Large intestine (tissue), 3 donors: Measurements from ENCODE around the gene CFDP1. TPM values are rescaled to one million over a fixed set of nuclear protein-coding genes. Genes with fewer than 3 reads are reported as not detected.
A peak's percentile ranks its signal among the peaks of the same experiment; 100 is the strongest.
"Not testable (repeated sequence)": the region's sequence is repeated elsewhere in the genome, so short reads cannot be mapped to it uniquely, and the experiment has no call there.

Experiments used
- DNase-seq, 2 donors: peaks; one replicate each; pipeline versions ENCODE4 v3.0.0 to v3.0.0-alpha.2; 2013
- H3K27ac ChIP-seq: one replicate; pipeline ENCODE4 v1.5.1; 2013; ENCODE audit warnings: low read length
- H3K27me3 ChIP-seq: 2 replicates; pipeline ENCODE4 v1.6.1; 2013; ENCODE audit warnings: low read length; ENCODE audit not compliant: control insufficient read depth, insufficient read depth
- H3K36me3 ChIP-seq: 2 replicates; pipeline ENCODE4 v1.6.1; 2013; ENCODE audit warnings: low read length; ENCODE audit not compliant: control insufficient read depth, insufficient read depth
- H3K4me1 ChIP-seq: one replicate; pipeline ENCODE4 v1.6.1; 2013; ENCODE audit warnings: low read length; ENCODE audit not compliant: control insufficient read depth, insufficient read depth
- H3K4me3 ChIP-seq: one replicate; pipeline ENCODE4 v1.5.1; 2013; ENCODE audit warnings: low read length
- H3K9me3 ChIP-seq: one replicate; pipeline ENCODE4 v1.6.1; 2013; ENCODE audit warnings: mild to moderate bottlenecking, low read depth, low read length, moderate library complexity; ENCODE audit not compliant: control insufficient read depth
- WGBS: methylation state at CpG from one replicate; pipeline ENCODE4 v1.1.5; 2013; ENCODE audit warnings: low lambda C conversion rate; ENCODE audit not compliant: insufficient coverage; 5-methylcytosine and 5-hydroxymethylcytosine counted together
- polyA plus RNA-seq: library from polyadenylated mRNA; unstranded; fragments of 120-200 nt; gene quantifications from one replicate; pipeline ENCODE4 v1.2.1, GENCODE V29; 2013

The CFDP1 gene
- polyA plus RNA-seq, 1 donor = 121 TPM

- no peak overlapping the region for H3K27ac ChIP-seq
- H3K27me3 ChIP-seq = no peaks in the 10 kb centered on the region
- peaks cover 4% of the 10 kb centered on the region for H3K9me3 ChIP-seq
- no peak for DNase-seq
- no peak overlapping the region for H3K4me3 ChIP-seq
- H3K36me3 ChIP-seq = no peaks in the 10 kb centered on the region
- no peaks in the 10 kb centered on the region for H3K4me1 ChIP-seq
- WGBS = no CpG with 5 or more reads among the region's 2 CpGs
Measured at GRCh38 chr16:75475420-75475847, 42.1 kb upstream of the CFDP1 start.

- Histone ChIP-seq H3K27me3 (no peaks in the 10 kb centered on the region), H3K9me3 (no peaks in the 10 kb centered on the region), H3K4me1 (no peaks in the 10 kb centered on the region), H3K36me3 (no peaks in the 10 kb centered on the region), H3K27ac (no peak overlapping the region), H3K4me3 (no peak overlapping the region)
- no peak for DNase-seq
- 100% methylated on average over 3 of the region's 17 CpGs for WGBS
Measured at GRCh38 chr16:75472908-75473877, 39.9 kb upstream of the CFDP1 start.

GRCh38 chr16:75471723-75472633 lies 38.7 kb upstream of the CFDP1 start:
- H3K4me1 ChIP-seq = no peaks in the 10 kb centered on the region
- H3K36me3 ChIP-seq = no peaks in the 10 kb centered on the region
- no peak overlapping the region for H3K4me3 ChIP-seq
- peak in 1 of 2 donors; percentile 62 for DNase-seq
- no peaks in the 10 kb centered on the region for H3K27me3 ChIP-seq
- 0% methylated on average over 1 of the region's 10 CpGs for WGBS
- H3K27ac ChIP-seq = no peak overlapping the region
- no peaks in the 10 kb centered on the region for H3K9me3 ChIP-seq

GRCh38 chr16:75466760-75467159 lies 33.5 kb upstream of the CFDP1 start:
- WGBS = no CpG with 5 or more reads among the region's 2 CpGs
- Histone ChIP-seq H3K27ac (no peak overlapping the region), H3K4me3 (no peak overlapping the region), H3K9me3 (no peaks in the 10 kb centered on the region), H3K27me3 (no peaks in the 10 kb centered on the region), H3K36me3 (no peaks in the 10 kb centered on the region), H3K4me1 (no peaks in the 10 kb centered on the region)
- DNase-seq = no peak

- Histone ChIP-seq H3K27ac (peak within 1 kb of the TSS; percentile 99), H3K36me3 (no peaks in the 10 kb centered on the region), H3K4me1 (peaks cover 6% of the 10 kb centered on the region), H3K27me3 (no peaks in the 10 kb centered on the region), H3K9me3 (no peaks in the 10 kb centered on the region), H3K4me3 (peak within 1 kb of the TSS; percentile 94)
- peak; percentile 99 to 100 for DNase-seq
- WGBS = no CpG with 5 or more reads among the region's 89 CpGs
Measured at GRCh38 chr16:75464122-75464918, 31.0 kb upstream of the CFDP1 start, which contains the start of gene TMEM170A. TSS of gene TMEM170A (minus strand) at chr16:75464689. CDS start at chr16:75464600, 89 bp downstream.

GRCh38 chr16:75463389-75464121 lies 30.3 kb upstream of the CFDP1 start:
- peak in 1 of 2 donors; percentile 74 for DNase-seq
- Histone ChIP-seq H3K4me3 (peak overlapping the region; percentile 94), H3K27ac (peak overlapping the region; percentile 99)
- not testable (repeated sequence) for H3K36me3 ChIP-seq, H3K27me3 ChIP-seq, H3K4me1 ChIP-seq, H3K9me3 ChIP-seq
- WGBS = no CpG with 5 or more reads among the region's 39 CpGs

GRCh38 chr16:75462806-75463205 lies 29.5 kb upstream of the CFDP1 start:
- Histone ChIP-seq H3K4me1 (peaks cover 14% of the 10 kb centered on the region), H3K36me3 (no peaks in the 10 kb centered on the region), H3K9me3 (no peaks in the 10 kb centered on the region), H3K27me3 (no peaks in the 10 kb centered on the region), H3K4me3 (peak overlapping the region; percentile 94), H3K27ac (peak overlapping the region; percentile 99)
- 5% methylated on average over 2 of the region's 2 CpGs for WGBS
- peak in 1 of 2 donors; percentile 39 for DNase-seq

- no peak for DNase-seq
- WGBS = 68% methylated on average over 2 of the region's 2 CpGs
- Histone ChIP-seq H3K4me3 (no peak overlapping the region), H3K27me3 (no peaks in the 10 kb centered on the region), H3K9me3 (no peaks in the 10 kb centered on the region), H3K27ac (no peak overlapping the region), H3K36me3 (no peaks in the 10 kb centered on the region), H3K4me1 (peaks cover 19% of the 10 kb centered on the region)
Measured at GRCh38 chr16:75461575-75461974, 28.3 kb upstream of the CFDP1 start.

- no CpG with 5 or more reads among the region's 1 CpG for whole genome bisulfite sequencing
- H3K4me1 ChIP-seq = peaks cover 19% of the 10 kb centered on the region
- H3K4me3 ChIP-seq = no peak overlapping the region
- H3K9me3 ChIP-seq = no peaks in the 10 kb centered on the region
- DNase-seq = no peak
- no peaks in the 10 kb centered on the region for H3K27me3 ChIP-seq
- no peak overlapping the region for H3K27ac ChIP-seq
- no peaks in the 10 kb centered on the region for H3K36me3 ChIP-seq
Measured at GRCh38 chr16:75460446-75460845, 27.1 kb upstream of the CFDP1 start.
